ENCODE measurements around the gene DST.

The DST gene

GRCh38 chr6:56488281-56488680 is 154.4 kb downstream of the DST start:
- Mint-ChIP-seq H3K4me1 (no peaks in the 10 kb centered on the region), H3K9me3 (no peaks in the 10 kb centered on the region), H3K4me3 (no peak overlapping the region), H3K27me3 (no peaks in the 10 kb centered on the region), H3K36me3 (no peaks in the 10 kb centered on the region), H3K27ac (no peak overlapping the region)

- Mint-ChIP-seq H3K4me3 (no peak overlapping the region), H3K36me3 (no peaks in the 10 kb centered on the region), H3K4me1 (no peaks in the 10 kb centered on the region), H3K27me3 (no peaks in the 10 kb centered on the region), H3K9me3 (no peaks in the 10 kb centered on the region), H3K27ac (no peak overlapping the region)
These were observed 156.0 kb downstream of the DST start for GRCh38 chr6:56486681-56487080.

GRCh38 chr6:56484669-56485068 is 158.0 kb downstream of the DST start:
- no peaks in the 10 kb centered on the region for H3K4me1 Mint-ChIP-seq
- H3K4me3 Mint-ChIP-seq, result no peak overlapping the region
- H3K27ac Mint-ChIP-seq, result no peak overlapping the region
- H3K27me3 Mint-ChIP-seq, result no peaks in the 10 kb centered on the region
- no peaks in the 10 kb centered on the region for H3K9me3 Mint-ChIP-seq
- H3K36me3 Mint-ChIP-seq, result no peaks in the 10 kb centered on the region

GRCh38 chr6:56483929-56484328 is 158.8 kb downstream of the DST start:
- H3K27me3 Mint-ChIP-seq, result no peaks in the 10 kb centered on the region
- no peaks in the 10 kb centered on the region for H3K4me1 Mint-ChIP-seq
- no peaks in the 10 kb centered on the region for H3K9me3 Mint-ChIP-seq
- H3K36me3 Mint-ChIP-seq, result no peaks in the 10 kb centered on the region
- no peak overlapping the region for H3K4me3 Mint-ChIP-seq
- H3K27ac Mint-ChIP-seq, result no peak overlapping the region

GRCh38 chr6:56482525-56482924 is 160.2 kb downstream of the DST start:
- Mint-ChIP-seq H3K27ac (no peak overlapping the region), H3K4me1 (no peaks in the 10 kb centered on the region), H3K36me3 (no peaks in the 10 kb centered on the region), H3K4me3 (no peak overlapping the region), H3K27me3 (no peaks in the 10 kb centered on the region), H3K9me3 (no peaks in the 10 kb centered on the region)

- H3K4me1 Mint-ChIP-seq, result no peaks in the 10 kb centered on the region
- no peak overlapping the region for H3K4me3 Mint-ChIP-seq
- no peaks in the 10 kb centered on the region for H3K9me3 Mint-ChIP-seq
- no peaks in the 10 kb centered on the region for H3K36me3 Mint-ChIP-seq
- H3K27ac Mint-ChIP-seq, result no peak overlapping the region
- H3K27me3 Mint-ChIP-seq, result no peaks in the 10 kb centered on the region
These were observed 160.7 kb downstream of the DST start for GRCh38 chr6:56481957-56482356.

- H3K27me3 Mint-ChIP-seq, result no peaks in the 10 kb centered on the region
- no peak overlapping the region for H3K4me3 Mint-ChIP-seq
- H3K9me3 Mint-ChIP-seq, result no peaks in the 10 kb centered on the region
- H3K4me1 Mint-ChIP-seq, result no peaks in the 10 kb centered on the region
- no peaks in the 10 kb centered on the region for H3K36me3 Mint-ChIP-seq
- no peak overlapping the region for H3K27ac Mint-ChIP-seq
These were observed 161.9 kb downstream of the DST start for GRCh38 chr6:56480654-56481337.

- H3K4me3 Mint-ChIP-seq, result no peak overlapping the region
- H3K4me1 Mint-ChIP-seq, result no peaks in the 10 kb centered on the region
- H3K27ac Mint-ChIP-seq, result no peak overlapping the region
- H3K36me3 Mint-ChIP-seq, result no peaks in the 10 kb centered on the region
- H3K27me3 Mint-ChIP-seq, result no peaks in the 10 kb centered on the region
- no peaks in the 10 kb centered on the region for H3K9me3 Mint-ChIP-seq
These were observed 162.4 kb downstream of the DST start for GRCh38 chr6:56480246-56480645.

- no peaks in the 10 kb centered on the region for H3K27me3 Mint-ChIP-seq
- H3K36me3 Mint-ChIP-seq, result no peaks in the 10 kb centered on the region
- no peaks in the 10 kb centered on the region for H3K9me3 Mint-ChIP-seq
These were observed 163.3 kb downstream of the DST start for GRCh38 chr6:56479381-56479780.

GRCh38 chr6:56478202-56478601 is 164.5 kb downstream of the DST start:
- Mint-ChIP-seq H3K27me3 (no peaks in the 10 kb centered on the region), H3K4me3 (no peak overlapping the region), H3K9me3 (no peaks in the 10 kb centered on the region), H3K27ac (no peak overlapping the region), H3K36me3 (no peaks in the 10 kb centered on the region), H3K4me1 (no peaks in the 10 kb centered on the region)

More at GRCh38 chr6:56479381-56479780, 163.3 kb downstream of the DST start:
- H3K4me3 Mint-ChIP-seq, result no peak overlapping the region
- no peaks in the 10 kb centered on the region for H3K4me1 Mint-ChIP-seq
- H3K27ac Mint-ChIP-seq, result no peak overlapping the region

GRCh38 chr6:56477241-56477640 is 165.4 kb downstream of the DST start:
- Mint-ChIP-seq H3K27ac (no peak overlapping the region), H3K9me3 (no peaks in the 10 kb centered on the region), H3K36me3 (no peaks in the 10 kb centered on the region), H3K4me1 (no peaks in the 10 kb centered on the region), H3K4me3 (no peak overlapping the region), H3K27me3 (no peaks in the 10 kb centered on the region)

GRCh38 chr6:56475736-56476457 is 166.8 kb downstream of the DST start:
- Mint-ChIP-seq H3K27ac (no peak overlapping the region), H3K4me3 (no peak overlapping the region), H3K27me3 (no peaks in the 10 kb centered on the region), H3K36me3 (no peaks in the 10 kb centered on the region), H3K4me1 (no peaks in the 10 kb centered on the region), H3K9me3 (no peaks in the 10 kb centered on the region)

- Mint-ChIP-seq H3K27me3 (no peaks in the 10 kb centered on the region), H3K36me3 (no peaks in the 10 kb centered on the region), H3K4me1 (no peaks in the 10 kb centered on the region), H3K4me3 (no peak overlapping the region), H3K9me3 (no peaks in the 10 kb centered on the region), H3K27ac (no peak overlapping the region)
These were observed 168.2 kb downstream of the DST start for GRCh38 chr6:56474532-56474931.

- Mint-ChIP-seq H3K27me3 (no peaks in the 10 kb centered on the region), H3K36me3 (no peaks in the 10 kb centered on the region), H3K4me1 (peaks cover 2% of the 10 kb centered on the region)
These were observed 179.2 kb downstream of the DST start for GRCh38 chr6:56463443-56463842.

GRCh38 chr6:56459030-56459805 is 183.5 kb downstream of the DST start:
- Mint-ChIP-seq H3K27ac (no peak overlapping the region), H3K4me3 (no peak overlapping the region), H3K36me3 (no peaks in the 10 kb centered on the region), H3K4me1 (peaks cover 4% of the 10 kb centered on the region), H3K9me3 (no peaks in the 10 kb centered on the region), H3K27me3 (no peaks in the 10 kb centered on the region)

More at GRCh38 chr6:56463443-56463842, 179.2 kb downstream of the DST start:
- H3K4me3 Mint-ChIP-seq, result no peak overlapping the region
- H3K9me3 Mint-ChIP-seq, result no peaks in the 10 kb centered on the region
- no peak overlapping the region for H3K27ac Mint-ChIP-seq

- Mint-ChIP-seq H3K9me3 (no peaks in the 10 kb centered on the region), H3K4me3 (no peak overlapping the region), H3K36me3 (no peaks in the 10 kb centered on the region), H3K27me3 (no peaks in the 10 kb centered on the region), H3K4me1 (peaks cover 4% of the 10 kb centered on the region), H3K27ac (no peak overlapping the region)
These were observed 184.3 kb downstream of the DST start for GRCh38 chr6:56458324-56458884.
